H1 (cell line): ENCODE results near the gene MED12L. TPM values are rescaled to one million over a fixed set of nuclear protein-coding genes. Genes with fewer than 3 reads are reported as not detected.

Experiments used
- CTCF ChIA-PET: fragments of 300-600 bp; sonication (Branson Sonifier 250); formaldehyde crosslinking; loops from one replicate; lab custom pipeline; 2021; ENCODE audit not compliant: partially characterized antibody; lab: Charles Lee
- POLR2A ChIA-PET: fragments of 300-600 bp; sonication (Branson Sonifier 250); formaldehyde crosslinking; loops from one replicate; lab custom pipeline; 2021; ENCODE audit warnings: inconsistent platforms; ENCODE audit not compliant: partially characterized antibody; lab: Charles Lee
- DNase-seq, 2 experiments: peaks; one replicate each; pipeline versions ENCODE4 v3.0.0 to v3.0.0-alpha.2; 2010 to 2022; ENCODE audit warnings: low spot score in 2 of 2, low read depth in 1 of 2, mixed read lengths in 1 of 2
- FAIRE-seq: peaks from 2 replicates; lab custom pipeline; 2011; peaks lifted over from hg19 to GRCh38; lab: Jason Lieb, UNC
- H2AFZ ChIP-seq: 2 replicates; pipeline ENCODE4 v1.8.1; 2012; ENCODE audit warnings: low read length, inconsistent platforms
- H2AK5ac ChIP-seq: 2 replicates; pipeline ENCODE4 v1.6.1; 2013; ENCODE audit warnings: low read depth, low read length
- H2BK120ac ChIP-seq: replicated peaks from 2 replicates; pipeline ENCODE3; 2013; ENCODE audit warnings: low read depth, low read length, inconsistent platforms
- H2BK12ac ChIP-seq: 2 replicates; pipeline ENCODE4 v1.6.1; 2013; ENCODE audit warnings: low read depth, low read length
- H2BK15ac ChIP-seq: 2 replicates; pipeline ENCODE4 v1.6.1; 2013; ENCODE audit warnings: low read length
- H2BK20ac ChIP-seq: 2 replicates; pipeline ENCODE4 v1.6.1; 2013; ENCODE audit warnings: low read length
- H2BK5ac ChIP-seq: 2 replicates; pipeline ENCODE4 v1.6.1; 2013; ENCODE audit warnings: low read depth, low read length
- H3K14ac ChIP-seq: 2 replicates; pipeline ENCODE4 v1.6.1; 2013; ENCODE audit warnings: inconsistent platforms; ENCODE audit not compliant: insufficient read length
- H3K18ac ChIP-seq: 2 replicates; pipeline ENCODE4 v1.6.1; 2013; ENCODE audit warnings: low read length; ENCODE audit errors: extremely low read depth
- H3K23ac ChIP-seq: 2 replicates; pipeline ENCODE4 v1.6.1; 2013; ENCODE audit warnings: inconsistent platforms; ENCODE audit not compliant: insufficient read length
- H3K23me2 ChIP-seq: 2 replicates; pipeline ENCODE4 v1.6.1; 2013; ENCODE audit warnings: low read depth, low read length
- H3K27ac ChIP-seq: 2 replicates; pipeline ENCODE4 v1.6.1; 2011; ENCODE audit warnings: low read depth, low read length, inconsistent platforms
- H3K27me3 ChIP-seq, 4 experiments: replicated peaks in 1 of 4; 1 replicate in 1 of 4; 2 replicates in 3 of 4; pipeline versions ENCODE4 v1.6.1 to v1.8.1; 2011 to 2013; ENCODE audit warnings: low read length in 3 of 4, mild to moderate bottlenecking in 3 of 4, inconsistent platforms in 2 of 4, mixed read lengths in 2 of 4, moderate library complexity in 1 of 4; ENCODE audit not compliant: control insufficient read depth in 3 of 4, insufficient read depth in 3 of 4; ENCODE audit errors: extremely low read depth in 1 of 4
- H3K36me3 ChIP-seq, 4 experiments: 2 replicates each; pipeline versions ENCODE4 v1.6.1 to v1.8.1; 2011 to 2013; ENCODE audit warnings: mild to moderate bottlenecking in 4 of 4, low read length in 3 of 4, moderate library complexity in 2 of 4, control low read depth in 1 of 4, inconsistent platforms in 1 of 4; ENCODE audit not compliant: insufficient read depth in 4 of 4, control insufficient read depth in 2 of 4
- H3K4ac ChIP-seq: replicated peaks from 2 replicates; pipeline ENCODE3; 2013; ENCODE audit warnings: low read length, low read depth, mixed read lengths, inconsistent platforms; ENCODE audit not compliant: insufficient read length
- H3K4me1 ChIP-seq, 4 experiments: replicated peaks in 1 of 4; 1 replicate in 1 of 4; 2 replicates in 3 of 4; pipeline versions ENCODE4 v1.6.1 to v1.8.1; 2011 to 2013; ENCODE audit warnings: low read length in 3 of 4, inconsistent platforms in 2 of 4, mixed read lengths in 1 of 4; ENCODE audit not compliant: insufficient read depth in 4 of 4, control insufficient read depth in 3 of 4
- H3K4me2 ChIP-seq, 2 experiments: 2 replicates each; pipeline versions ENCODE4 v1.6.1 to v1.8.1; 2011 to 2013; ENCODE audit warnings: low read depth in 2 of 2, low read length in 2 of 2, control low read depth in 1 of 2, inconsistent platforms in 1 of 2, mild to moderate bottlenecking in 1 of 2; ENCODE audit not compliant: insufficient read depth in 1 of 2
- H3K4me3 ChIP-seq, 4 experiments: fragments of 200-600, 300-600 bp in 1 of 4; sonication (generic), shearing (Covaris generic), sonication (Bioruptor Twin) in 1 of 4; 2 replicates each; pipeline versions ENCODE4 v1.5.1 to v1.8.1; 2011 to 2016; ENCODE audit warnings: low read length in 4 of 4, low read depth in 3 of 4, control low read depth in 2 of 4, inconsistent platforms in 2 of 4, mild to moderate bottlenecking in 2 of 4, mixed read lengths in 1 of 4, moderate library complexity in 1 of 4; ENCODE audit not compliant: insufficient read depth in 2 of 4; ENCODE audit errors: extremely low read depth in 1 of 4
- H3K56ac ChIP-seq: replicated peaks from 2 replicates; pipeline ENCODE3; 2013; ENCODE audit warnings: low read depth, mild to moderate bottlenecking, mixed read lengths, low read length, inconsistent platforms; ENCODE audit not compliant: insufficient read length
- H3K79me1 ChIP-seq: 2 replicates; pipeline ENCODE4 v1.6.1; 2013; ENCODE audit warnings: low read depth, low read length, control low read depth
- H3K79me2 ChIP-seq, 2 experiments: 2 replicates each; pipeline versions ENCODE4 v1.6.1 to v1.8.1; 2012 to 2013; ENCODE audit warnings: low read length in 2 of 2, mild to moderate bottlenecking in 2 of 2, inconsistent platforms in 1 of 2; ENCODE audit not compliant: insufficient read depth in 2 of 2, control insufficient read depth in 1 of 2
- H3K9ac ChIP-seq, 4 experiments: replicated peaks in 1 of 4; 1 replicate in 1 of 4; 2 replicates in 3 of 4; pipeline versions ENCODE4 v1.6.1 to v1.8.1; 2011 to 2013; ENCODE audit warnings: low read depth in 3 of 4, low read length in 3 of 4, control low read depth in 2 of 4, mild to moderate bottlenecking in 2 of 4, moderate library complexity in 2 of 4, inconsistent platforms in 1 of 4; ENCODE audit errors: extremely low read depth in 1 of 4
- H3K9me3 ChIP-seq, 2 experiments: 2 replicates each; pipeline versions ENCODE4 v1.6.1 to v1.8.1; 2012 to 2013; ENCODE audit warnings: mild to moderate bottlenecking in 2 of 2, moderate library complexity in 2 of 2, control low read depth in 1 of 2, inconsistent platforms in 1 of 2, low read depth in 1 of 2, low read length in 1 of 2, mixed read lengths in 1 of 2; ENCODE audit not compliant: insufficient read depth in 2 of 2
- H4K20me1 ChIP-seq, 2 experiments: replicated peaks in 1 of 2; 2 replicates each; pipeline versions ENCODE3 to v1.8.1; 2011 to 2013; ENCODE audit warnings: inconsistent platforms in 2 of 2, low read length in 2 of 2, mild to moderate bottlenecking in 1 of 2; ENCODE audit not compliant: insufficient read depth in 2 of 2, control insufficient read depth in 1 of 2
- H4K5ac ChIP-seq: 2 replicates; pipeline ENCODE4 v1.6.1; 2013; ENCODE audit warnings: low read length, low read depth, mixed read lengths, inconsistent platforms; ENCODE audit not compliant: insufficient read length
- H4K8ac ChIP-seq: 2 replicates; pipeline ENCODE4 v1.8.0; 2013; ENCODE audit warnings: mild to moderate bottlenecking, moderate library complexity, low read length, inconsistent platforms; ENCODE audit not compliant: insufficient read depth; ENCODE audit errors: extremely low read depth
- H4K91ac ChIP-seq: replicated peaks from 2 replicates; pipeline ENCODE3; 2013; ENCODE audit warnings: low read length, mixed read lengths, inconsistent platforms; ENCODE audit not compliant: insufficient read length
- EZH2 ChIP-seq: fragments of 200-600 bp; sonication (generic); IDR thresholded peaks from 2 replicates; pipeline ENCODE4 v1.7.1; 2012; ENCODE audit warnings: low read depth, mild to moderate bottlenecking, moderate library complexity, low read length, inconsistent platforms; ENCODE audit not compliant: severe bottlenecking
- WGBS, 2 experiments: shearing (Covaris generic) in 1 of 2; methylation state at CpG; one replicate each; pipeline versions ENCODE4 v1.1.6 to v1.1.7; 2013 to 2015; ENCODE audit warnings: low lambda C conversion rate in 2 of 2, mixed read lengths in 2 of 2, inconsistent platforms in 1 of 2, low coverage in 1 of 2, missing lambda C conversion rate in 1 of 2; ENCODE audit not compliant: insufficient replicate concordance in 2 of 2, insufficient coverage in 1 of 2, insufficient read length in 1 of 2; ENCODE audit errors: extremely low coverage in 1 of 2, missing lambda C conversion rate in 1 of 2; 5-methylcytosine and 5-hydroxymethylcytosine counted together
- polyA plus RNA-seq, 7 experiments: library from polyadenylated mRNA; depleted of rRNA in 3 of 7; stranded (reverse) in 5 of 7; unstranded in 2 of 7; fragments of >200 nt in 5 of 7; fragments of 200-250 nt in 2 of 7; gene quantifications; 1 replicate in 5 of 7; 2 replicates in 1 of 7; 4 replicates in 1 of 7; pipeline versions ENCODE4 v1.2.1 to v1.2.3, GENCODE V29; 2011 to 2013; ENCODE audit warnings: missing spikeins in 2 of 7, mixed read lengths in 2 of 7
- total RNA-seq: library from RNA; stranded (reverse); fragmentation: NEBNext Ultra II Directional; extraction: Animal tissue kit (Norgen Biotek cat#: 25700); gene quantifications from 2 replicates; pipeline ENCODE4 v1.2.1, GENCODE V29; 2021

MED12L gene
- total and polyA plus RNA-seq, 2 of the 8 experiments (the other 6 are each of a cell fraction or from before 2014, with no cell fraction given), result 3.6 to 26.2 TPM

DNA sequence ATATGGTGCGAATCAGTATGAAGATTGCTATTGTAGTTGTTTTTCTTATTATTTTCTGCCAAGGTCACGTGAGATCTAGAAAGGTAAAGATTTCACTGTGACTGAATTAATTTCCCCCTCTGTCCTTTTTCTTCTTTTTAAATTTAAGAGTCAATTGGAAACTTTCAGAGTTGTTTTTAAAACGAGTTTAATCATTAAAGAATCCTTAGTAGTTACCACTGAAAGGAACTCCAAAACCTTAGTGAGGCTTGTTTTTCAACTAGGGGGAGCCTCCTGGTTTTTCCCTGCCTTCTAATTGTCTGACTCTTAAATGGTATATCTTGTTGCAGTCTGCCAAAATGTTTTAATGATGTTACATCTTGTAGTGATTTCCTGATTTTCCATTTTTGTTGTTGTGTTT lies 281.5 kb downstream of the MED12L start:
- CTCF ChIA-PET, result interaction anchor here (1.4 to 1.6 kb wide), 3 partner anchors 12 to 46 kb away, joined by 3 to 4 read pairs (median 3); no protein-coding TSS in a partner anchor
- POLR2A ChIA-PET, result no interaction called here

More for the DNA sequence above, 281.5 kb downstream of the MED12L start:
- Histone ChIP-seq H3K9me3 (no peaks in the 10 kb centered on the region), H3K4ac (no peak overlapping the region), H3K27me3 (no peaks in the 10 kb centered on the region), H3K79me2 (no peaks in the 10 kb centered on the region), H3K9ac (no peak overlapping the region), H2BK20ac (no peak overlapping the region), H3K27ac (no peak overlapping the region), H3K79me1 (no peaks in the 10 kb centered on the region), H3K4me1 (0 out of 7 replicates have a peak, but pooled peaks cover 0 to 2% (median under 1%) of the 10 kb centered on the region in 4 experiments), H2AK5ac (no peak overlapping the region), H2BK12ac (no peak overlapping the region), H2AFZ (no peak overlapping the region), H4K5ac (no peak overlapping the region), H3K23me2 (no peaks in the 10 kb centered on the region), H3K4me2 (no peak overlapping the region), H4K20me1 (no peaks in the 10 kb centered on the region), H2BK15ac (no peak overlapping the region), H2BK5ac (no peak overlapping the region), H3K36me3 (peaks cover 0 to 5% (median 0%) of the 10 kb centered on the region in 4 experiments; a peak in 2 of 8 replicates), H3K18ac (no peak overlapping the region), H4K8ac (no peak overlapping the region), H3K56ac (no peak overlapping the region), H3K23ac (no peak overlapping the region), H4K91ac (no peak overlapping the region), H3K4me3 (no peak overlapping the region), H2BK120ac (no peak overlapping the region), H3K14ac (no peak overlapping the region)
- FAIRE-seq (no peak), DNase-seq (no peak)
- no peak for TF ChIP-seq EZH2
- 65% methylated on average over 3 of the region's 3 CpGs; no CpG with 5 or more reads in 1 of the 2 experiments for WGBS, 2 experiments
